H1 (cell line): ENCODE data around the gene DCXR. TPM values are rescaled to one million over a fixed set of nuclear protein-coding genes. Genes with fewer than 3 reads are reported as not detected.

ENCODE experiments used
- CTCF ChIA-PET: fragments of 300-600 bp; sonication (Branson Sonifier 250); formaldehyde crosslinking; loops from one replicate; lab custom pipeline; 2021; ENCODE audit not compliant: partially characterized antibody; lab: Charles Lee
- POLR2A ChIA-PET: fragments of 300-600 bp; sonication (Branson Sonifier 250); formaldehyde crosslinking; loops from one replicate; lab custom pipeline; 2021; ENCODE audit warnings: inconsistent platforms; ENCODE audit not compliant: partially characterized antibody; lab: Charles Lee
- DNase-seq, 2 experiments: peaks; one replicate each; pipeline versions ENCODE4 v3.0.0 to v3.0.0-alpha.2; 2010 to 2022; ENCODE audit warnings: low spot score in 2 of 2, low read depth in 1 of 2, mixed read lengths in 1 of 2
- FAIRE-seq: peaks from 2 replicates; lab custom pipeline; 2011; peaks lifted over from hg19 to GRCh38; lab: Jason Lieb, UNC
- H2AFZ ChIP-seq: 2 replicates; pipeline ENCODE4 v1.8.1; 2012; ENCODE audit warnings: low read length, inconsistent platforms
- H2AK5ac ChIP-seq: 2 replicates; pipeline ENCODE4 v1.6.1; 2013; ENCODE audit warnings: low read depth, low read length
- H2BK120ac ChIP-seq: replicated peaks from 2 replicates; pipeline ENCODE3; 2013; ENCODE audit warnings: low read depth, low read length, inconsistent platforms
- H2BK12ac ChIP-seq: 2 replicates; pipeline ENCODE4 v1.6.1; 2013; ENCODE audit warnings: low read depth, low read length
- H2BK15ac ChIP-seq: 2 replicates; pipeline ENCODE4 v1.6.1; 2013; ENCODE audit warnings: low read length
- H2BK20ac ChIP-seq: 2 replicates; pipeline ENCODE4 v1.6.1; 2013; ENCODE audit warnings: low read length
- H2BK5ac ChIP-seq: 2 replicates; pipeline ENCODE4 v1.6.1; 2013; ENCODE audit warnings: low read depth, low read length
- H3K14ac ChIP-seq: 2 replicates; pipeline ENCODE4 v1.6.1; 2013; ENCODE audit warnings: inconsistent platforms; ENCODE audit not compliant: insufficient read length
- H3K18ac ChIP-seq: 2 replicates; pipeline ENCODE4 v1.6.1; 2013; ENCODE audit warnings: low read length; ENCODE audit errors: extremely low read depth
- H3K23ac ChIP-seq: 2 replicates; pipeline ENCODE4 v1.6.1; 2013; ENCODE audit warnings: inconsistent platforms; ENCODE audit not compliant: insufficient read length
- H3K23me2 ChIP-seq: 2 replicates; pipeline ENCODE4 v1.6.1; 2013; ENCODE audit warnings: low read depth, low read length
- H3K27ac ChIP-seq: 2 replicates; pipeline ENCODE4 v1.6.1; 2011; ENCODE audit warnings: low read depth, low read length, inconsistent platforms
- H3K27me3 ChIP-seq, 4 experiments: replicated peaks in 1 of 4; 1 replicate in 1 of 4; 2 replicates in 3 of 4; pipeline versions ENCODE4 v1.6.1 to v1.8.1; 2011 to 2013; ENCODE audit warnings: low read length in 3 of 4, mild to moderate bottlenecking in 3 of 4, inconsistent platforms in 2 of 4, mixed read lengths in 2 of 4, moderate library complexity in 1 of 4; ENCODE audit not compliant: control insufficient read depth in 3 of 4, insufficient read depth in 3 of 4; ENCODE audit errors: extremely low read depth in 1 of 4
- H3K36me3 ChIP-seq, 4 experiments: 2 replicates each; pipeline versions ENCODE4 v1.6.1 to v1.8.1; 2011 to 2013; ENCODE audit warnings: mild to moderate bottlenecking in 4 of 4, low read length in 3 of 4, moderate library complexity in 2 of 4, control low read depth in 1 of 4, inconsistent platforms in 1 of 4; ENCODE audit not compliant: insufficient read depth in 4 of 4, control insufficient read depth in 2 of 4
- H3K4ac ChIP-seq: replicated peaks from 2 replicates; pipeline ENCODE3; 2013; ENCODE audit warnings: low read length, low read depth, mixed read lengths, inconsistent platforms; ENCODE audit not compliant: insufficient read length
- H3K4me1 ChIP-seq, 4 experiments: replicated peaks in 1 of 4; 1 replicate in 1 of 4; 2 replicates in 3 of 4; pipeline versions ENCODE4 v1.6.1 to v1.8.1; 2011 to 2013; ENCODE audit warnings: low read length in 3 of 4, inconsistent platforms in 2 of 4, mixed read lengths in 1 of 4; ENCODE audit not compliant: insufficient read depth in 4 of 4, control insufficient read depth in 3 of 4
- H3K4me2 ChIP-seq, 2 experiments: 2 replicates each; pipeline versions ENCODE4 v1.6.1 to v1.8.1; 2011 to 2013; ENCODE audit warnings: low read depth in 2 of 2, low read length in 2 of 2, control low read depth in 1 of 2, inconsistent platforms in 1 of 2, mild to moderate bottlenecking in 1 of 2; ENCODE audit not compliant: insufficient read depth in 1 of 2
- H3K4me3 ChIP-seq, 4 experiments: fragments of 200-600, 300-600 bp in 1 of 4; sonication (generic), shearing (Covaris generic), sonication (Bioruptor Twin) in 1 of 4; 2 replicates each; pipeline versions ENCODE4 v1.5.1 to v1.8.1; 2011 to 2016; ENCODE audit warnings: low read length in 4 of 4, low read depth in 3 of 4, control low read depth in 2 of 4, inconsistent platforms in 2 of 4, mild to moderate bottlenecking in 2 of 4, mixed read lengths in 1 of 4, moderate library complexity in 1 of 4; ENCODE audit not compliant: insufficient read depth in 2 of 4; ENCODE audit errors: extremely low read depth in 1 of 4
- H3K56ac ChIP-seq: replicated peaks from 2 replicates; pipeline ENCODE3; 2013; ENCODE audit warnings: low read depth, mild to moderate bottlenecking, mixed read lengths, low read length, inconsistent platforms; ENCODE audit not compliant: insufficient read length
- H3K79me1 ChIP-seq: 2 replicates; pipeline ENCODE4 v1.6.1; 2013; ENCODE audit warnings: low read depth, low read length, control low read depth
- H3K79me2 ChIP-seq, 2 experiments: 2 replicates each; pipeline versions ENCODE4 v1.6.1 to v1.8.1; 2012 to 2013; ENCODE audit warnings: low read length in 2 of 2, mild to moderate bottlenecking in 2 of 2, inconsistent platforms in 1 of 2; ENCODE audit not compliant: insufficient read depth in 2 of 2, control insufficient read depth in 1 of 2
- H3K9ac ChIP-seq, 4 experiments: replicated peaks in 1 of 4; 1 replicate in 1 of 4; 2 replicates in 3 of 4; pipeline versions ENCODE4 v1.6.1 to v1.8.1; 2011 to 2013; ENCODE audit warnings: low read depth in 3 of 4, low read length in 3 of 4, control low read depth in 2 of 4, mild to moderate bottlenecking in 2 of 4, moderate library complexity in 2 of 4, inconsistent platforms in 1 of 4; ENCODE audit errors: extremely low read depth in 1 of 4
- H3K9me3 ChIP-seq, 2 experiments: 2 replicates each; pipeline versions ENCODE4 v1.6.1 to v1.8.1; 2012 to 2013; ENCODE audit warnings: mild to moderate bottlenecking in 2 of 2, moderate library complexity in 2 of 2, control low read depth in 1 of 2, inconsistent platforms in 1 of 2, low read depth in 1 of 2, low read length in 1 of 2, mixed read lengths in 1 of 2; ENCODE audit not compliant: insufficient read depth in 2 of 2
- H4K20me1 ChIP-seq, 2 experiments: replicated peaks in 1 of 2; 2 replicates each; pipeline versions ENCODE3 to v1.8.1; 2011 to 2013; ENCODE audit warnings: inconsistent platforms in 2 of 2, low read length in 2 of 2, mild to moderate bottlenecking in 1 of 2; ENCODE audit not compliant: insufficient read depth in 2 of 2, control insufficient read depth in 1 of 2
- H4K5ac ChIP-seq: 2 replicates; pipeline ENCODE4 v1.6.1; 2013; ENCODE audit warnings: low read length, low read depth, mixed read lengths, inconsistent platforms; ENCODE audit not compliant: insufficient read length
- H4K8ac ChIP-seq: 2 replicates; pipeline ENCODE4 v1.8.0; 2013; ENCODE audit warnings: mild to moderate bottlenecking, moderate library complexity, low read length, inconsistent platforms; ENCODE audit not compliant: insufficient read depth; ENCODE audit errors: extremely low read depth
- H4K91ac ChIP-seq: replicated peaks from 2 replicates; pipeline ENCODE3; 2013; ENCODE audit warnings: low read length, mixed read lengths, inconsistent platforms; ENCODE audit not compliant: insufficient read length
- BCL11A ChIP-seq, 2 experiments: IDR thresholded peaks; one replicate each; pipeline ENCODE4 v1.6.1; 2011; ENCODE audit warnings: low read depth in 2 of 2, low read length in 2 of 2, mild to moderate bottlenecking in 2 of 2
- CEBPB ChIP-seq: IDR thresholded peaks from 2 replicates; pipeline ENCODE4 v1.6.1; 2012; ENCODE audit warnings: low read depth, low read length
- EGR1 ChIP-seq: IDR thresholded peaks from 2 replicates; pipeline ENCODE4 v1.6.1; 2011; ENCODE audit warnings: low read depth, low read length, borderline replicate concordance
- MAFK ChIP-seq: IDR thresholded peaks from 2 replicates; pipeline ENCODE4 v1.6.1; 2012; ENCODE audit warnings: low read depth, mild to moderate bottlenecking, improper control_type of control experiment, low read length
- RXRA ChIP-seq: IDR thresholded peaks from 2 replicates; pipeline ENCODE4 v1.6.1; 2011; ENCODE audit warnings: low read depth, mild to moderate bottlenecking, low read length, moderate library complexity; ENCODE audit not compliant: insufficient read depth
- WGBS, 2 experiments: shearing (Covaris generic) in 1 of 2; methylation state at CpG; one replicate each; pipeline versions ENCODE4 v1.1.6 to v1.1.7; 2013 to 2015; ENCODE audit warnings: low lambda C conversion rate in 2 of 2, mixed read lengths in 2 of 2, inconsistent platforms in 1 of 2, low coverage in 1 of 2, missing lambda C conversion rate in 1 of 2; ENCODE audit not compliant: insufficient replicate concordance in 2 of 2, insufficient coverage in 1 of 2, insufficient read length in 1 of 2; ENCODE audit errors: extremely low coverage in 1 of 2, missing lambda C conversion rate in 1 of 2; 5-methylcytosine and 5-hydroxymethylcytosine counted together
- polyA plus RNA-seq, 7 experiments: library from polyadenylated mRNA; depleted of rRNA in 3 of 7; stranded (reverse) in 5 of 7; unstranded in 2 of 7; fragments of >200 nt in 5 of 7; fragments of 200-250 nt in 2 of 7; gene quantifications; 1 replicate in 5 of 7; 2 replicates in 1 of 7; 4 replicates in 1 of 7; pipeline versions ENCODE4 v1.2.1 to v1.2.3, GENCODE V29; 2011 to 2013; ENCODE audit warnings: missing spikeins in 2 of 7, mixed read lengths in 2 of 7
- total RNA-seq: library from RNA; stranded (reverse); fragmentation: NEBNext Ultra II Directional; extraction: Animal tissue kit (Norgen Biotek cat#: 25700); gene quantifications from 2 replicates; pipeline ENCODE4 v1.2.1, GENCODE V29; 2021
- TF ChIP-seq, protein P1 (sequence below): IDR thresholded peaks from 2 replicates; pipeline ENCODE4 v1.6.1; 2012; ENCODE audit warnings: low read length, inconsistent platforms

DCXR gene
- total and polyA plus RNA-seq, 2 of the 8 experiments (the other 6 are each of a cell fraction or from before 2014, with no cell fraction given) = 96.3 to 212 TPM

DNA sequence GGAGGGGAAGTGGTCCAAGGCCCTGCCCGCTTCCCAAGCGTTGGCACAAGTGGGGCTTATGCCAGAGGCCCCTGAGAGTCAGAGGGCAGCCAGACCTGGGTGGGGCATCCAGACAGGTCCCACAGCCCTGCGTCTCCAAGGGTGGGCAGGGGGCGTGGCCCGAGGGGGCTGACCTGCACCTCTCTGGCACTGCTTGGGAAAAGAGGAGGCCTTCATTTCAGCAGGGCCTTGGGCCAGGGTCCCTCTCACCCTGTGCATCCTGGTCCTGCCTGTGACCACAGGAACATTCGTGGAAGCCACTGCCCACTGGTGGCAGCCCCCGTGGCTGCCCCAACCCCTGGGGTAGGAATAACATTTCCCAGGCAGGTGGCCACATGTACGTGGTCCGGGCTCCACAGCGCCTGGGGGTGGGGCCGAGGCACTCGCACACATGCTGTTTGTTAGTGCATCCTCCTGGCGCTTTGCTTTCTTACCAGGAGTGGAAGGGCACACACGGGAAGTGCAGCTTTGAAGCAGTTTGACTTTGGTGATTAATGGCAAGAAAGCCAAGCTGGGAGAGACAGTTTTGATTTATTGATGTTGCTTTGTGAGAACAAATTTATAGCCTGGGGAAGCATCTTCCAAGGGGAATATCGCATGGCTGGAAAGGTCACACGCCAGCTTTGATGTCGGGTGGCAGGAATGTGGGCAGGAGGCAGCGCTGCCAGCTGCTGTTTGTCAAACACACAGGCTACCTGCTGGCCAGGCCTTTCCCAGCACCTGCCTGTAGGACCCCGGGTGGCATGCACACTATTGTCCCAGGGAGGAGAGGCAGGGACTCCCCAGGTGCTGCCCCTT lies 19.1 kb downstream of the DCXR start:
- Histone ChIP-seq H4K91ac (no peak overlapping the region), H4K20me1 (peaks cover 9 to 18% of the 10 kb centered on the region in 2 experiments), H3K14ac (no peak overlapping the region), H3K4ac (no peak overlapping the region), H2BK120ac (no peak overlapping the region), H3K79me1 (peaks cover 4% of the 10 kb centered on the region; the same call in 1 of the 2 replicates), H2BK15ac (no peak overlapping the region), H2AFZ (no peak overlapping the region), H3K79me2 (peaks cover 0 to 12% of the 10 kb centered on the region in 2 experiments; a peak in 1 of 4 replicates), H2BK20ac (no peak overlapping the region), H3K27me3 (no peaks in the 10 kb centered on the region), H3K18ac (no peak overlapping the region), H3K36me3 (no peaks in the 10 kb centered on the region), H3K56ac (no peak overlapping the region), H3K4me3 (no peak overlapping the region), H2AK5ac (no peak overlapping the region), H3K4me2 (no peak overlapping the region), H2BK5ac (no peak overlapping the region), H3K27ac (no peak overlapping the region), H4K8ac (peak overlapping the region; percentile 57; the same call in 1 of the 2 replicates), H2BK12ac (no peak overlapping the region), H3K23me2 (peaks cover 7% of the 10 kb centered on the region; the same call in 1 of the 2 replicates), H3K23ac (no peak overlapping the region), H3K9ac (no peak overlapping the region), H4K5ac (no peak overlapping the region), H3K4me1 (peaks cover 0 to 10% (median 6%) of the 10 kb centered on the region in 4 experiments; a peak in 5 of 7 replicates), H3K9me3 (no peaks in the 10 kb centered on the region)
- POLR2A ChIA-PET = interaction anchor here (1.0 to 2.8 kb wide), 11 partner anchors 10 to 92 kb away, joined by 3 to 9 read pairs (median 5); no protein-coding TSS in a partner anchor
- TF ChIP-seq RXRA (no peak), MAFK (no peak), BCL11A (IDR thresholded peaks at IDR 0.05; ENCODE audit: low read depth in 2 of 2, low read length in 2 of 2) (no peak), CEBPB (no peak), EGR1 (peak; percentile 64; the same call in 1 of the 2 replicates)
- TF ChIP-seq, protein P1, sequence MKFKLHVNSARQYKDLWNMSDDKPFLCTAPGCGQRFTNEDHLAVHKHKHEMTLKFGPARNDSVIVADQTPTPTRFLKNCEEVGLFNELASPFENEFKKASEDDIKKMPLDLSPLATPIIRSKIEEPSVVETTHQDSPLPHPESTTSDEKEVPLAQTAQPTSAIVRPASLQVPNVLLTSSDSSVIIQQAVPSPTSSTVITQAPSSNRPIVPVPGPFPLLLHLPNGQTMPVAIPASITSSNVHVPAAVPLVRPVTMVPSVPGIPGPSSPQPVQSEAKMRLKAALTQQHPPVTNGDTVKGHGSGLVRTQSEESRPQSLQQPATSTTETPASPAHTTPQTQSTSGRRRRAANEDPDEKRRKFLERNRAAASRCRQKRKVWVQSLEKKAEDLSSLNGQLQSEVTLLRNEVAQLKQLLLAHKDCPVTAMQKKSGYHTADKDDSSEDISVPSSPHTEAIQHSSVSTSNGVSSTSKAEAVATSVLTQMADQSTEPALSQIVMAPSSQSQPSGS = no peak
- FAIRE-seq (no peak), DNase-seq (no peak)
- WGBS, 2 experiments = 91% methylated on average over 19 of the region's 19 CpGs; no CpG with 5 or more reads in 1 of the 2 experiments
- CTCF ChIA-PET = interaction anchor here (0.6 to 4.7 kb wide), 13 partner anchors 10 to 149 kb away, joined by 3 to 29 read pairs (median 5); partner anchors contain the start of genes NOTUM and RAC3
